ENCODE data around the gene PAPPA. TPM values are rescaled to one million over a fixed set of nuclear protein-coding genes. Genes with fewer than 3 reads are reported as not detected.

Gene PAPPA
- total RNA-seq, 1 experiment from 2014 or later, result 0.17 TPM

DNA sequence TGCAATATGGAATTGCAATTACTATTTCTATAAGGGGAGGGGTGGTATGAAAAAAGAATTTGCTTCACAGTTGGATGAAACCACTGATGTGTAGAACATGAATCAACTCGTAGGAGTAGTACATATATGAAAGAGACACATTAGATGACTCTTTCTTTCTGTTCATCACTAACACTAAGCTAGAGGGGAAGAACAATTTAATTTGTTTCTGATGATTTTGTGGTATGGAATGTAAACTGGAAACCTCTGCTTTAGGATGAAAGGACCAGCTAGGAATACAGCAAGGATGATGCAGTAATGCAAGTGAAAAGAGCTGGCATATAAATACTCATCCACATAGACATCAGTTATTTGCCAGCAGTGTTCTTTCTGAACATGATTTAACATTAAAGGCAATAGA lies 113.4 kb downstream of the PAPPA start:
- no peak overlapping the region for H2BK12ac ChIP-seq (ENCODE audit: insufficient read length, low read depth, low read length)
- no peak overlapping the region for H3K27ac ChIP-seq (ENCODE audit: insufficient read length, low read depth, low read length)
- H3K9me3 ChIP-seq (ENCODE audit: control insufficient read depth, low read depth, low read length), result no peaks in the 10 kb centered on the region
- H4K20me1 ChIP-seq (ENCODE audit: control insufficient read depth, insufficient read depth, insufficient read length), result no peaks in the 10 kb centered on the region
- WGBS (ENCODE audit: extremely low coverage, insufficient read length, low lambda C conversion rate), result no CpG with 5 or more reads among the region's 1 CpG
- H3K18ac ChIP-seq (ENCODE audit: insufficient read length, low read depth, low read length), result no peak overlapping the region
- H2BK120ac ChIP-seq (ENCODE audit: low read depth, low read length, poor library complexity, severe bottlenecking), result no peak overlapping the region
- H3K23me2 ChIP-seq (ENCODE audit: insufficient read length, low read depth, low read length, poor library complexity, severe bottlenecking), result no peaks in the 10 kb centered on the region
- H4K5ac ChIP-seq (ENCODE audit: insufficient read length, low read depth, low read length), result no peak overlapping the region
- no peak overlapping the region for H2BK20ac ChIP-seq (ENCODE audit: low read depth, low read length, poor library complexity, severe bottlenecking)
- H3K14ac ChIP-seq (ENCODE audit: insufficient read depth, low read length), result no peak overlapping the region
- H3K56ac ChIP-seq (ENCODE audit: insufficient read length, low read depth, low read length), result no peak overlapping the region
- no peaks in the 10 kb centered on the region; a peak in 1 of 5 replicates for H3K9me3 Mint-ChIP-seq
- no peaks in the 10 kb centered on the region for H3K36me3 Mint-ChIP-seq (ENCODE audit: insufficient read depth in 1 of 3, low read depth in 3 of 3)
- peaks cover 21% of the 10 kb centered on the region for H3K27me3 ChIP-seq (ENCODE audit: insufficient read depth, low read length)
- no peak overlapping the region for H3K23ac ChIP-seq (ENCODE audit: insufficient read length, low read depth, low read length)
- no peak overlapping the region for H3T11ph ChIP-seq (ENCODE audit: low read length)
- no peak overlapping the region for H2BK5ac ChIP-seq (ENCODE audit: insufficient read length, low read length)
- no peak for DNase-seq
- no peak overlapping the region for H2AFZ ChIP-seq (ENCODE audit: low read length)
- no peaks in the 10 kb centered on the region for H3K4me1 ChIP-seq (ENCODE audit: insufficient read depth, low read length)
- H3K4me3 Mint-ChIP-seq, result no peak overlapping the region
- no peaks in the 10 kb centered on the region for H3K79me1 ChIP-seq (ENCODE audit: insufficient read depth, low read depth, low read length, poor library complexity, severe bottlenecking)
- H3K4me2 ChIP-seq (ENCODE audit: insufficient read depth, insufficient read length, low read length), result no peak overlapping the region
- peaks cover 92% of the 10 kb centered on the region for H3K27me3 Mint-ChIP-seq (ENCODE audit: low read depth)
- no peak overlapping the region for H3K4ac ChIP-seq (ENCODE audit: low read depth, low read length)
- H3K9ac ChIP-seq (ENCODE audit: extremely low read depth, insufficient read length, low read length), result no peak overlapping the region
- no peak overlapping the region for H2AK5ac ChIP-seq (ENCODE audit: insufficient read length, low read length)
- TF ChIP-seq, protein P1, sequence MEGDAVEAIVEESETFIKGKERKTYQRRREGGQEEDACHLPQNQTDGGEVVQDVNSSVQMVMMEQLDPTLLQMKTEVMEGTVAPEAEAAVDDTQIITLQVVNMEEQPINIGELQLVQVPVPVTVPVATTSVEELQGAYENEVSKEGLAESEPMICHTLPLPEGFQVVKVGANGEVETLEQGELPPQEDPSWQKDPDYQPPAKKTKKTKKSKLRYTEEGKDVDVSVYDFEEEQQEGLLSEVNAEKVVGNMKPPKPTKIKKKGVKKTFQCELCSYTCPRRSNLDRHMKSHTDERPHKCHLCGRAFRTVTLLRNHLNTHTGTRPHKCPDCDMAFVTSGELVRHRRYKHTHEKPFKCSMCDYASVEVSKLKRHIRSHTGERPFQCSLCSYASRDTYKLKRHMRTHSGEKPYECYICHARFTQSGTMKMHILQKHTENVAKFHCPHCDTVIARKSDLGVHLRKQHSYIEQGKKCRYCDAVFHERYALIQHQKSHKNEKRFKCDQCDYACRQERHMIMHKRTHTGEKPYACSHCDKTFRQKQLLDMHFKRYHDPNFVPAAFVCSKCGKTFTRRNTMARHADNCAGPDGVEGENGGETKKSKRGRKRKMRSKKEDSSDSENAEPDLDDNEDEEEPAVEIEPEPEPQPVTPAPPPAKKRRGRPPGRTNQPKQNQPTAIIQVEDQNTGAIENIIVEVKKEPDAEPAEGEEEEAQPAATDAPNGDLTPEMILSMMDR (conservative IDR thresholded peaks at IDR 0.05), result no peak
- H3K4me1 Mint-ChIP-seq, result peaks cover 12 to 16% of the 10 kb centered on the region in 2 experiments
- H4K91ac ChIP-seq (ENCODE audit: insufficient read length, low read depth, low read length), result no peak overlapping the region
- H3K79me2 ChIP-seq (ENCODE audit: insufficient read depth, low read length), result no peaks in the 10 kb centered on the region
- H2BK15ac ChIP-seq (ENCODE audit: low read depth, low read length), result no peak overlapping the region
- no peak overlapping the region for H4K8ac ChIP-seq (replicated peaks; ENCODE audit: insufficient read length, low read depth, low read length)
- H3K27ac Mint-ChIP-seq, result no peak overlapping the region

Data from H9 (cell line).